Activated T-cell treated with anti-CD3 and anti-CD28 coated beads, Interleukin-2, amount 50 U/mL, for 72 hours (primary cell): ENCODE measurements around the gene CTNNA1. TPM values are rescaled to one million over a fixed set of nuclear protein-coding genes. Genes with fewer than 3 reads are reported as not detected.

Source experiments
- ATAC-seq, 2 donors: fragments of 150-1000 bp; cut with Tn5 transposase; replicated peaks in 1 of 2; 2 replicates each; pipeline ENCODE4 v1.10.0; 2021; ENCODE audit warnings: moderate library complexity in 2 of 2, mild to moderate bottlenecking in 1 of 2
- DNase-seq, 2 donors: peaks; one replicate each; pipeline ENCODE4 v3.0.0; 2021 to 2022; ENCODE audit warnings: mixed read lengths in 1 of 2
- H3K27ac Mint-ChIP-seq: one replicate; pipeline ENCODE4 v1.8.0; 2022; ENCODE audit warnings: mild to moderate bottlenecking, moderate library complexity, mixed read lengths
- H3K27me3 Mint-ChIP-seq: one replicate; pipeline ENCODE4 v1.8.0; 2022; ENCODE audit warnings: low read depth, mixed read lengths
- H3K36me3 Mint-ChIP-seq, 2 donors: one replicate each; pipeline ENCODE4 v1.8.0; 2022; ENCODE audit warnings: mixed read lengths in 2 of 2, mild to moderate bottlenecking in 1 of 2; ENCODE audit not compliant: insufficient read depth in 2 of 2
- H3K4me1 Mint-ChIP-seq: one replicate; pipeline ENCODE4 v1.8.0; 2022; ENCODE audit warnings: low read depth, mixed read lengths
- H3K4me3 Mint-ChIP-seq, 2 donors: one replicate each; pipeline ENCODE4 v1.8.0; 2022; ENCODE audit warnings: mild to moderate bottlenecking in 2 of 2, mixed read lengths in 2 of 2, moderate library complexity in 2 of 2
- H3K9me3 Mint-ChIP-seq, 2 donors: one replicate each; pipeline ENCODE4 v1.8.0; 2022; ENCODE audit warnings: mixed read lengths in 2 of 2
- total RNA-seq, 2 donors: library from RNA; stranded (reverse); gene quantifications; one replicate each; pipeline ENCODE4 v1.2.3, GENCODE V29; 2022

The CTNNA1 gene
- total RNA-seq, 2 donors from 2014 or later, result 62.3 to 73.0 TPM

- Mint-ChIP-seq H3K9me3 (peaks cover 5 to 9% of the 10 kb centered on the region in 2 donors), H3K27me3 (peaks cover 7% of the 10 kb centered on the region), H3K36me3 (peaks cover 15 to 19% of the 10 kb centered on the region in 2 donors), H3K4me3 (no peak overlapping the region), H3K27ac (no peak overlapping the region), H3K4me1 (no peaks in the 10 kb centered on the region)
- ATAC-seq (no peak), DNase-seq (no peak)
Observed at GRCh38 chr5:138889994-138890393, 136.8 kb downstream of the CTNNA1 start.

- peaks cover 5 to 9% of the 10 kb centered on the region in 2 donors for H3K9me3 Mint-ChIP-seq
- peaks cover 9% of the 10 kb centered on the region for H3K27me3 Mint-ChIP-seq
- peaks cover under 1% of the 10 kb centered on the region for H3K4me1 Mint-ChIP-seq
- H3K4me3 Mint-ChIP-seq, result no peak overlapping the region
- no peak for DNase-seq
- no peak for ATAC-seq
- H3K27ac Mint-ChIP-seq, result no peak overlapping the region
- H3K36me3 Mint-ChIP-seq, result peaks cover 15 to 19% of the 10 kb centered on the region in 2 donors
Observed at GRCh38 chr5:138890644-138891043, 137.4 kb downstream of the CTNNA1 start.

- peaks cover 40% of the 10 kb centered on the region for H3K4me1 Mint-ChIP-seq
- peaks cover 4 to 13% of the 10 kb centered on the region in 2 donors for H3K36me3 Mint-ChIP-seq
- ATAC-seq, result peak in 1 of 2 donors; percentile 42
- no peak for DNase-seq
- peaks cover 33% of the 10 kb centered on the region for H3K27me3 Mint-ChIP-seq
- H3K9me3 Mint-ChIP-seq, result peaks cover 3 to 5% of the 10 kb centered on the region in 2 donors
- H3K4me3 Mint-ChIP-seq, result no peak overlapping the region
- no peak overlapping the region for H3K27ac Mint-ChIP-seq
Observed at GRCh38 chr5:138895918-138896317, 142.7 kb downstream of the CTNNA1 start.

- H3K9me3 Mint-ChIP-seq, result peaks cover 0 to 2% of the 10 kb centered on the region in 2 donors
- no peak overlapping the region for H3K27ac Mint-ChIP-seq
- peaks cover 47% of the 10 kb centered on the region for H3K27me3 Mint-ChIP-seq
- peaks cover 49% of the 10 kb centered on the region for H3K4me1 Mint-ChIP-seq
- peaks cover 1 to 9% of the 10 kb centered on the region in 2 donors for H3K36me3 Mint-ChIP-seq
- no peak overlapping the region for H3K4me3 Mint-ChIP-seq
- no peak for ATAC-seq
- DNase-seq, result no peak
Observed at GRCh38 chr5:138898299-138898698, 145.1 kb downstream of the CTNNA1 start.

DNA sequence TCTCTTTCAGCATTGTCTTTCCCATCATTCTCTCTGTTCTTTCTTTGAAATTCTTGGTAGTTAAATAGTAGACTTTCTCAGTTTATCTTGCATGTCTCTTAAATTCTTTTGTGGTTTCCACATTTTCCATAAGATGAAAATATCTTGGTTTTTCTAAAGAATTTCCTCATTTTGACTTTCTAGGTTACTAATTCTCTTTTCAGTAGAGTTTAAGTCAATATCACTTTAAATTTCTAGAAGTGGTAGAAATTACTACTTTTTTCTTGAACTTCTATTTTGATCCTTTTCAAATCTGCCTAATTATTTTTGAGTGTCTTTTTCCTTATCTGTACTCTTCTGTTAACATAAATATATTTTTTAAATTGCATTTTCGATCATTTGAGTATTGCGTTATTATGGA is 145.5 kb downstream of the CTNNA1 start:
- no peak overlapping the region for H3K4me3 Mint-ChIP-seq
- peaks cover 1 to 9% of the 10 kb centered on the region in 2 donors for H3K36me3 Mint-ChIP-seq
- DNase-seq (no peak), ATAC-seq (no peak)
- H3K27ac Mint-ChIP-seq, result no peak overlapping the region
- peaks cover 0 to 2% of the 10 kb centered on the region in 2 donors for H3K9me3 Mint-ChIP-seq
- H3K27me3 Mint-ChIP-seq, result peaks cover 49% of the 10 kb centered on the region
- H3K4me1 Mint-ChIP-seq, result peaks cover 49% of the 10 kb centered on the region

DNA sequence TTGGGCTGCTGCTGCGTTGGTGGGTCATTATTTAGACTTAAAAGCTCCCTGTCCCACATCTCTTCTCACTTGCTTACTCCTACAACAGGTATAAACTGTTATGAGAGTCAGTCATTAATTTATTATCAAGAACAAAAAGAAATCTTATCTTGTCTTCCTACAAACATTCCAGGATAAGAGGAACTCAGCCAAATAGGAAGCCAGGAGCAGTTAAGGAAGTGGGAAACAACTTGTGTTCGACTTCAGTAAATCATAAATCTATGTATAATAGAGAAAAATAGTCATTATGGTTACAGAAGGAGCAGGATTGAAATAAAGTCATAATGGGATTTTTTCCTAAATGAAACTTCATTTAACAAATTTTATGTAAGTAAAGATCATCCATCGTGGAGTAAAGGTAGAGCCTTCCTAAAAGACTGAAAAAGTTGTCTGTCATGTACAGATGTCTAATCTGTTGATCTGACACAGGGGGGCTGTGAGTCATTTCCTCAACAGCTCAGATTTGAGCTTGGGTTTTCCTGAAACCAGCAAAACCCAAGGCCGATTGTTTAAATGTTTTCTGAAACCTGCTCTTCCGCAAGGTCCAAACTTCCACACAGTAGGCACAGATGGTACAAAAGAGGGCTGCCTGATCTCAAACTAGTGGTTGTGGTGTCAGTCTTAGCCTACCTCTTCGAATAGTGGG is 147.2 kb downstream of the CTNNA1 start:
- peaks cover 0 to 2% of the 10 kb centered on the region in 2 donors for H3K9me3 Mint-ChIP-seq
- peaks cover 2 to 9% of the 10 kb centered on the region in 2 donors for H3K36me3 Mint-ChIP-seq
- no peak overlapping the region for H3K27ac Mint-ChIP-seq
- peak; percentile 27 to 37 for DNase-seq
- peaks cover 49% of the 10 kb centered on the region for H3K4me1 Mint-ChIP-seq
- peak overlapping the region in 1 of 2 donors; percentile 5 for H3K4me3 Mint-ChIP-seq
- H3K27me3 Mint-ChIP-seq, result peaks cover 46% of the 10 kb centered on the region
- peak; percentile 79 to 86 for ATAC-seq

DNA sequence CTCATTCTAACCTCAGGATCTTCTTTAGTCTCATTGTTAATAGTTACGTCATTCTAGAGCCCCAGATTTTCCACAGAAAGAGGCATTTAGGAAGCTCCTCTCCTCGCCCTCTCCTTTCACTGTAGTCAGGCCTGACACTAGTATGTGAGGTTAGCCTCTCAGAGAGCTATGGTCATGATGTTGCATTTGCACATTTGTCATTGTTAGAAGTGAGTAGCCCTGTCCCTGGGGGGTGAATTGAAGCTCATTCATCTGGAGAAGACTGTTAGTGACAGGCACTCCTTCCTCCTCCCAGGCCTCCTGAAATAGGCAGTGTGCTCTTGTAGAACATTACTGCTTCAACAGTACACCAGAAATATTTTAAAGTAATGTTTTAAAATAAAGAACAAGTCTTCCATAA is 148.5 kb downstream of the CTNNA1 start:
- no peak overlapping the region for H3K4me3 Mint-ChIP-seq
- ATAC-seq (no peak), DNase-seq (no peak)
- peaks cover 40% of the 10 kb centered on the region for H3K27me3 Mint-ChIP-seq
- H3K27ac Mint-ChIP-seq, result no peak overlapping the region
- peaks cover 0 to 2% of the 10 kb centered on the region in 2 donors for H3K9me3 Mint-ChIP-seq
- H3K36me3 Mint-ChIP-seq, result peaks cover 2 to 9% of the 10 kb centered on the region in 2 donors
- H3K4me1 Mint-ChIP-seq, result peaks cover 39% of the 10 kb centered on the region

- Mint-ChIP-seq H3K36me3 (peaks cover 2 to 6% of the 10 kb centered on the region in 2 donors), H3K9me3 (peaks cover 0 to 2% of the 10 kb centered on the region in 2 donors), H3K27me3 (peaks cover 37% of the 10 kb centered on the region), H3K4me1 (peaks cover 36% of the 10 kb centered on the region), H3K27ac (no peak overlapping the region), H3K4me3 (no peak overlapping the region)
- no peak for DNase-seq
- ATAC-seq, result no peak
Observed at GRCh38 chr5:138903130-138903775, 150.0 kb downstream of the CTNNA1 start.

GRCh38 chr5:138905541-138905940 is 152.3 kb downstream of the CTNNA1 start:
- ATAC-seq (no peak), DNase-seq (no peak)
- Mint-ChIP-seq H3K4me1 (peaks cover 22% of the 10 kb centered on the region), H3K36me3 (peaks cover 2 to 3% of the 10 kb centered on the region in 2 donors), H3K27me3 (peaks cover 22% of the 10 kb centered on the region), H3K4me3 (no peak overlapping the region), H3K27ac (no peak overlapping the region), H3K9me3 (no peaks in the 10 kb centered on the region)

DNA sequence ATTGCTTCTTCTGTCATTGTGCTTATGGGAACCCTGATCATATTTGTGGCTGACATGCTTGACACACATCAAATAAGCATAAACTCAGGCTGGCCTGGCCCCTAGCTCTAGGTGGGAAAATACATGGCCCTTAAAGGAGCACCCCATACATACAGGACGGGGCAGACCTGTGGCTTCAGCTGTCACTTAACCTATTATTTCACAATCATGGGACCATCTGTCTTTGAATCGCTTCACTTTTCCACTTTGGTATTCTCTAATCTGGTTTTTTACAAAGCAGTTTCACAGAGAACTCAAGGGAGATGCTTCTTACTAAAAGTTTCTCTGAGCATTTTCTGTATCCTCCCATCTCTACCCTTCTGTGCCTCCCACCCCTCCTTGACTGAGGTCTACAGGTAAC is 156.5 kb downstream of the CTNNA1 start:
- peaks cover 11% of the 10 kb centered on the region for H3K4me1 Mint-ChIP-seq
- no peaks in the 10 kb centered on the region for H3K36me3 Mint-ChIP-seq
- no peaks in the 10 kb centered on the region for H3K27me3 Mint-ChIP-seq
- no peak for ATAC-seq
- H3K4me3 Mint-ChIP-seq, result no peak overlapping the region
- H3K27ac Mint-ChIP-seq, result no peak overlapping the region
- DNase-seq, result no peak
- no peaks in the 10 kb centered on the region for H3K9me3 Mint-ChIP-seq

- H3K27me3 Mint-ChIP-seq, result no peaks in the 10 kb centered on the region
- H3K4me3 Mint-ChIP-seq, result no peak overlapping the region
- no peaks in the 10 kb centered on the region for H3K9me3 Mint-ChIP-seq
- no peaks in the 10 kb centered on the region for H3K36me3 Mint-ChIP-seq
- peak overlapping the region; percentile 18 for H3K27ac Mint-ChIP-seq
- H3K4me1 Mint-ChIP-seq, result peaks cover 11% of the 10 kb centered on the region
- DNase-seq, result no peak
- ATAC-seq, result no peak
Observed at GRCh38 chr5:138910546-138911185, 157.4 kb downstream of the CTNNA1 start.

- Mint-ChIP-seq H3K4me1 (peaks cover 11% of the 10 kb centered on the region), H3K4me3 (no peak overlapping the region), H3K27me3 (no peaks in the 10 kb centered on the region), H3K9me3 (no peaks in the 10 kb centered on the region), H3K27ac (no peak overlapping the region), H3K36me3 (no peaks in the 10 kb centered on the region)
- ATAC-seq (no peak), DNase-seq (no peak)
Observed at GRCh38 chr5:138911441-138911840, 158.2 kb downstream of the CTNNA1 start.

GRCh38 chr5:138912093-138912492 is 158.9 kb downstream of the CTNNA1 start:
- DNase-seq (no peak), ATAC-seq (no peak)
- H3K4me3 Mint-ChIP-seq, result no peak overlapping the region
- H3K36me3 Mint-ChIP-seq, result no peaks in the 10 kb centered on the region
- no peak overlapping the region for H3K27ac Mint-ChIP-seq
- H3K9me3 Mint-ChIP-seq, result no peaks in the 10 kb centered on the region
- peaks cover 11% of the 10 kb centered on the region for H3K4me1 Mint-ChIP-seq
- no peaks in the 10 kb centered on the region for H3K27me3 Mint-ChIP-seq
